Measurements from ENCODE around the gene RHBDL3. TPM values are rescaled to one million over a fixed set of nuclear protein-coding genes. Genes with fewer than 3 reads are reported as not detected.

RHBDL3 gene
- total and polyA plus RNA-seq, 2 donors (not counting 1 experiment from before 2014, with no cell fraction given), result not detected

GRCh38 chr17:32277284-32277683, 11.7 kb downstream of the RHBDL3 start:
- TF ChIP-seq EZH2 (IDR thresholded peaks at IDR 0.05; ENCODE audit: borderline replicate concordance, insufficient read depth, low read depth, low read length, poor library complexity, severe bottlenecking), result no peak
- TF ChIP-seq CTCF (IDR thresholded peaks at IDR 0.05), result no peak
- intact Hi-C loops (cut with micrococcal nuclease), result no loop called here
- no peak overlapping the region for H3K27ac Mint-ChIP-seq
- peaks cover 24% of the 10 kb centered on the region for H3K27me3 Mint-ChIP-seq
- Histone ChIP-seq H3K36me3 (replicated peaks in 1 of 2; ENCODE audit: control extremely low read depth in 1 of 2, control insufficient read depth in 1 of 2, extremely low read depth in 1 of 2, insufficient read depth in 2 of 2, low read length in 1 of 2) (no peaks in the 10 kb centered on the region), H3K4me1 (ENCODE audit: control insufficient read depth in 2 of 2, insufficient read depth in 2 of 2, low read length in 2 of 2) (peaks cover 5 to 7% of the 10 kb centered on the region in 2 donors), H3K9ac (ENCODE audit: low read length) (no peak overlapping the region), H3K27ac (ENCODE audit: low read length in 2 of 2) (no peak overlapping the region), H3K4me2 (replicated peaks; ENCODE audit: low read depth, low read length, poor library complexity, severe bottlenecking) (no peak overlapping the region), H3K79me2 (ENCODE audit: control insufficient read depth, insufficient read depth, low read length) (no peaks in the 10 kb centered on the region), H3K9me3 (ENCODE audit: control extremely low read depth in 1 of 3, control insufficient read depth in 2 of 3, insufficient read depth in 1 of 3, low read length in 2 of 3) (no peaks in the 10 kb centered on the region), H3K27me3 (replicated peaks in 1 of 4; ENCODE audit: control extremely low read depth in 1 of 4, control insufficient read depth in 3 of 4, insufficient read depth in 4 of 4, low read length in 3 of 4) (peaks cover 0 to 27% (median 7%) of the 10 kb centered on the region in 4 experiments), H2AFZ (ENCODE audit: insufficient read depth, low read depth, low read length, poor library complexity, severe bottlenecking) (no peak overlapping the region), H3K4me3 (ENCODE audit: control extremely low read depth in 1 of 5, extremely low read depth in 1 of 5, insufficient read depth in 1 of 5, low read depth in 2 of 5, low read length in 4 of 5) (no peak overlapping the region), H4K20me1 (ENCODE audit: control insufficient read depth, insufficient read depth, low read length, poor library complexity, severe bottlenecking) (no peaks in the 10 kb centered on the region)
- H3K4me3 Mint-ChIP-seq, result no peak overlapping the region
- no peaks in the 10 kb centered on the region for H3K9me3 Mint-ChIP-seq (ENCODE audit: insufficient read depth)
- ChIA-PET POLR2A (interaction anchor here (0.8 kb wide), 1 partner anchor 10 kb away, joined by 3 read pairs; no protein-coding TSS in a partner anchor), CTCF (no interaction called here)
- WGBS (ENCODE audit: insufficient coverage), result 93% methylated on average over 5 of the region's 6 CpGs
- ATAC-seq (ENCODE audit: low read depth), result no peak
- DNase-seq, result no peak
- H3K4me1 Mint-ChIP-seq, result peaks cover 6% of the 10 kb centered on the region

- Histone ChIP-seq H3K79me2 (ENCODE audit: control insufficient read depth, insufficient read depth, low read length) (no peaks in the 10 kb centered on the region), H3K27me3 (replicated peaks in 1 of 4; ENCODE audit: control extremely low read depth in 1 of 4, control insufficient read depth in 3 of 4, insufficient read depth in 4 of 4, low read length in 3 of 4) (peaks cover 0 to 26% (median 9%) of the 10 kb centered on the region in 4 experiments), H3K9ac (ENCODE audit: low read length) (no peak overlapping the region), H4K20me1 (ENCODE audit: control insufficient read depth, insufficient read depth, low read length, poor library complexity, severe bottlenecking) (no peaks in the 10 kb centered on the region), H3K4me1 (ENCODE audit: control insufficient read depth in 2 of 2, insufficient read depth in 2 of 2, low read length in 2 of 2) (peaks cover 7 to 9% of the 10 kb centered on the region in 2 donors), H2AFZ (ENCODE audit: insufficient read depth, low read depth, low read length, poor library complexity, severe bottlenecking) (no peak overlapping the region), H3K4me2 (replicated peaks; ENCODE audit: low read depth, low read length, poor library complexity, severe bottlenecking) (no peak overlapping the region), H3K36me3 (replicated peaks in 1 of 2; ENCODE audit: control extremely low read depth in 1 of 2, control insufficient read depth in 1 of 2, extremely low read depth in 1 of 2, insufficient read depth in 2 of 2, low read length in 1 of 2) (no peaks in the 10 kb centered on the region), H3K9me3 (ENCODE audit: control extremely low read depth in 1 of 3, control insufficient read depth in 2 of 3, insufficient read depth in 1 of 3, low read length in 2 of 3) (no peaks in the 10 kb centered on the region), H3K4me3 (ENCODE audit: control extremely low read depth in 1 of 5, extremely low read depth in 1 of 5, insufficient read depth in 1 of 5, low read depth in 2 of 5, low read length in 4 of 5) (no peak overlapping the region), H3K27ac (ENCODE audit: low read length in 2 of 2) (no peak overlapping the region)
- ChIA-PET POLR2A (no interaction called here), CTCF (no interaction called here)
- WGBS (ENCODE audit: insufficient coverage), result 100% methylated on average over 2 of the region's 2 CpGs
- no peak overlapping the region for H3K27ac Mint-ChIP-seq
- ATAC-seq (ENCODE audit: low read depth) (no peak), DNase-seq (no peak)
- intact Hi-C loops (cut with micrococcal nuclease), result no loop called here
- TF ChIP-seq EZH2 (IDR thresholded peaks at IDR 0.05; ENCODE audit: borderline replicate concordance, insufficient read depth, low read depth, low read length, poor library complexity, severe bottlenecking), result no peak
- no peak for TF ChIP-seq CTCF (IDR thresholded peaks at IDR 0.05)
- no peaks in the 10 kb centered on the region for H3K9me3 Mint-ChIP-seq (ENCODE audit: insufficient read depth)
- H3K27me3 Mint-ChIP-seq, result peaks cover 26% of the 10 kb centered on the region
- H3K4me1 Mint-ChIP-seq, result peaks cover 10% of the 10 kb centered on the region
- H3K4me3 Mint-ChIP-seq, result no peak overlapping the region
Observed at GRCh38 chr17:32278815-32279214, 13.2 kb downstream of the RHBDL3 start.

All from B cell (primary cell).